Anterior cingulate cortex (tissue), 58 donors: Measurements from ENCODE around the gene ATP6V1G2.
A peak's percentile ranks its signal among the peaks of the same experiment; 100 is the strongest.
"Not testable (repeated sequence)": the region's sequence is repeated elsewhere in the genome, so short reads cannot be mapped to it uniquely, and the experiment has no call there.

ENCODE experiments used
- DNase-seq, 58 donors: peaks; one replicate each; lab custom pipeline; 2025; lab: John Stamatoyannopoulos, UW

ATP6V1G2 gene

GRCh38 chr6:31532644-31533454 is 13.6 kb downstream of the ATP6V1G2 start:
- no peak for DNase-seq

- DNase-seq = no peak
These were observed 14.4 kb downstream of the ATP6V1G2 start for GRCh38 chr6:31531771-31532643.

GRCh38 chr6:31531162-31531561 is 15.2 kb downstream of the ATP6V1G2 start:
- DNase-seq = no peak

- no peak for DNase-seq
These were observed 15.7 kb downstream of the ATP6V1G2 start for GRCh38 chr6:31530659-31531058.

- DNase-seq = no peak
These were observed 16.9 kb downstream of the ATP6V1G2 start for GRCh38 chr6:31529329-31530150.

- no peak for DNase-seq
These were observed 17.5 kb downstream of the ATP6V1G2 start, which contains the start of gene MCCD1 for GRCh38 chr6:31528821-31529328. Gene MCCD1, plus strand, starts transcription at chr6:31528962. Its CDS starts 53 bp downstream, at chr6:31529015.

- no peak for DNase-seq
These were observed 18.1 kb downstream of the ATP6V1G2 start for GRCh38 chr6:31528307-31528777.

GRCh38 chr6:31525932-31526591 is 20.3 kb downstream of the ATP6V1G2 start:
- DNase-seq = no peak

- DNase-seq = no peak
These were observed 20.9 kb downstream of the ATP6V1G2 start for GRCh38 chr6:31525553-31525931.

GRCh38 chr6:31521835-31522234 is 24.6 kb downstream of the ATP6V1G2 start:
- no peak for DNase-seq

- DNase-seq = no peak
These were observed 32.8 kb downstream of the ATP6V1G2 start for GRCh38 chr6:31513456-31514165.

GRCh38 chr6:31510007-31510406 is 36.4 kb downstream of the ATP6V1G2 start:
- no peak for DNase-seq

- not testable (repeated sequence) for DNase-seq
These were observed 37.4 kb downstream of the ATP6V1G2 start for GRCh38 chr6:31509036-31509435.

- no peak for DNase-seq
These were observed 43.8 kb downstream of the ATP6V1G2 start for GRCh38 chr6:31502586-31502985.

GRCh38 chr6:31499648-31500047 is 46.8 kb downstream of the ATP6V1G2 start:
- DNase-seq = not testable (repeated sequence)

- no peak for DNase-seq
These were observed 47.7 kb downstream of the ATP6V1G2 start for GRCh38 chr6:31498748-31499147.

- DNase-seq = peak in 45 of 58 donors; percentile 3 to 71 (median 37)
These were observed 48.6 kb downstream of the ATP6V1G2 start, which contains the start of gene MICB for GRCh38 chr6:31497531-31498476. Gene MICB, plus strand, starts transcription at chr6:31498145. Its CDS starts 49 bp downstream, at chr6:31498194.

- peak in 10 of 58 donors; percentile 3 to 49 (median 15) for DNase-seq
These were observed 49.6 kb downstream of the ATP6V1G2 start for GRCh38 chr6:31496826-31497225.
